C4-2B (cell line): ENCODE measurements around the gene PTCH1.

Source experiments
- H3K27ac ChIP-seq: fragments of 450-650 bp; 2 replicates; pipeline ENCODE4 v1.5.1; 2017
- CTCF ChIP-seq: fragments of 450-650 bp; conservative IDR thresholded peaks from 2 replicates; pipeline ENCODE4 v1.5.1; 2017; ENCODE audit warnings: mild to moderate bottlenecking
- ZFX ChIP-seq: fragments of 450-650 bp; IDR thresholded peaks from 2 replicates; pipeline ENCODE4 v1.6.1; 2017

Gene PTCH1

GRCh38 chr9:95452176-95452575 lies 64.6 kb downstream of the PTCH1 start:
- H3K27ac ChIP-seq = no peak overlapping the region
- TF ChIP-seq ZFX (no peak), CTCF (no peak)

DNA sequence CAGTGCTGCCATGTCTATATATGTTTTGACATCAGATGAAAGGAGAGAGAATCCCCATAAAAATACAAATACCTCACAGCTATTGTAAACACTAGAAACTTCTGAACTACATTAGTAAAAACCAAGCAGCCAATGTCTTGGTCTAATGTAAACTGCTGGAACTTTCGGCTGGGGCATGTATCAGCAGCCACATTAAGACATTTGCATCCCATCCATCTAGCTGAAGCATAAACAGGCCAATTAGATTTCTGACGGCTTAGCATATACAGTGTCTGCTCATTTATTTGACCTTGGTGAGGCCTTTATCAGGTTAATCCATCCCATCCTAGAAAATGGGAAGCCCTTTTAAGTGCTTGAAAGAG lies 65.7 kb downstream of the PTCH1 start:
- no peak overlapping the region for H3K27ac ChIP-seq
- TF ChIP-seq CTCF = no peak
- no peak for TF ChIP-seq ZFX

GRCh38 chr9:95450171-95451064 lies 66.4 kb downstream of the PTCH1 start:
- TF ChIP-seq CTCF (no peak), ZFX (no peak)
- no peak overlapping the region for H3K27ac ChIP-seq

- H3K27ac ChIP-seq = no peak overlapping the region
- TF ChIP-seq ZFX (no peak), CTCF (no peak)
Measured at GRCh38 chr9:95449016-95449415, 67.8 kb downstream of the PTCH1 start.

DNA sequence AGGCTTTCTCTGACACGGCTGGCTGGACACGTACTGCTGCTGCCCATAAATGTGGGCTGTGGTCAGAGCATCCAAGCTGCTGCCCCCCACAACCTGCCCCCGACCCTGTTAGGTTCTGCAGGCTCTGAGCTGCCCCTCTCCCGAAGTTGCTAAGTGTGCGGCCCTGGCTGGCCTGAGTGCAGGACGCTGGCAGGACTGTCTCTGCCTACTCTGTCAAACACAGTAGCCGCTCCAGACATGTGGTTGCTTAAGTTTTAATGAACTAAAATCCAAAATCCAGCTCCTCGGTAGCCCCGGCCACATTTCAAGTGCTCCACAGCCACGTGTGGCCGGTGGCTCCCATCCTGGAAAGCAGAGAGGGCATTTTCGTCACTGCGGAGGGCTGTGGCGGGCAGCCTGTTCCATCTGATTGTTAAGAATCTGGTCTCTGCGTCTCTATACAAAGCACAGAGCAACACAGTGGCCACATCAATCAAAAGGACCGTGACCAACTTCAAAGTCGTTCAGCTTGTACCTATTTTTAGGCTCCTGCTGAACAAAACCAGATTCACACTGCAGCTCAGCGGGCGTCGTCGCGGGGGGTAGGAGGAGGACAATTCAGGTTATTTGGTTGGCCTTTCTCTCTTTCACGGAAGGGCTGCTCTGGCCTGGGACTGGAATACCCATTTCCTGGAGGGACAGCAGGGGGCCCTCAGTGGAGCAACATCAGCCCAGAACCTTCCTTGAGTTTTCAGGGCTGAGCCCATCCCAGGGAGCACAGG lies 68.9 kb downstream of the PTCH1 start:
- H3K27ac ChIP-seq = no peak overlapping the region

GRCh38 chr9:95446984-95447383 lies 69.8 kb downstream of the PTCH1 start:
- no peak overlapping the region for H3K27ac ChIP-seq
- no peak for TF ChIP-seq ZFX
- TF ChIP-seq CTCF = no peak

More for the DNA sequence above, 68.9 kb downstream of the PTCH1 start:
- TF ChIP-seq CTCF = no peak

- TF ChIP-seq CTCF = no peak
- no peak for TF ChIP-seq ZFX
- H3K27ac ChIP-seq = no peak overlapping the region
Measured at GRCh38 chr9:95446259-95446658, 70.5 kb downstream of the PTCH1 start.
